Measurements from ENCODE around the gene NSD1.

The NSD1 gene

GRCh38 chr5:177310332-177310731, 176.8 kb downstream of the NSD1 start:
- no peak for DNase-seq

GRCh38 chr5:177310757-177311391, 177.3 kb downstream of the NSD1 start:
- DNase-seq: no peak

- no peak for DNase-seq
Observed at GRCh38 chr5:177311392-177311722, 177.8 kb downstream of the NSD1 start.

- DNase-seq: peak; percentile 82
Observed at GRCh38 chr5:177311723-177312648, 178.4 kb downstream of the NSD1 start, which contains the start of gene MXD3. Gene MXD3, minus strand, starts transcription at chr5:177311898. Its CDS starts 68 bp downstream, at chr5:177311830.

GRCh38 chr5:177312649-177313181, 179.1 kb downstream of the NSD1 start:
- no peak for DNase-seq

- DNase-seq: no peak
Observed at GRCh38 chr5:177313561-177314259, 180.1 kb downstream of the NSD1 start.

- DNase-seq: no peak
Observed at GRCh38 chr5:177314376-177315342, 181.1 kb downstream of the NSD1 start.

GRCh38 chr5:177315411-177315810, 181.8 kb downstream of the NSD1 start:
- DNase-seq: no peak

- no peak for DNase-seq
Observed at GRCh38 chr5:177316005-177316404, 182.4 kb downstream of the NSD1 start.

- peak; percentile 4 for DNase-seq
Observed at GRCh38 chr5:177317959-177318377, 184.4 kb downstream of the NSD1 start.

- no peak for DNase-seq
Observed at GRCh38 chr5:177319913-177320588, 186.5 kb downstream of the NSD1 start.

GRCh38 chr5:177320879-177321278, 187.3 kb downstream of the NSD1 start:
- DNase-seq: no peak

- no peak for DNase-seq
Observed at GRCh38 chr5:177325868-177326381, 192.4 kb downstream of the NSD1 start.

- no peak for DNase-seq
Observed at GRCh38 chr5:177327539-177328522, 194.3 kb downstream of the NSD1 start.

- no peak for DNase-seq
Observed at GRCh38 chr5:177328545-177329231, 195.1 kb downstream of the NSD1 start.

- no peak for DNase-seq
Observed at GRCh38 chr5:177329883-177330282, 196.3 kb downstream of the NSD1 start.

GRCh38 chr5:177330991-177331842, 197.6 kb downstream of the NSD1 start:
- no peak for DNase-seq
